ENCODE data around the gene SOX1.

GRCh38 chr13:112078879-112079531 is 12.1 kb downstream of the SOX1 start:
- TF ChIP-seq YY1 (IDR thresholded peaks at IDR 0.05) (no peak), TAF1 (conservative IDR thresholded peaks at IDR 0.05) (no peak), NR2F2 (IDR thresholded peaks at IDR 0.05) (no peak), FOXA1 (IDR thresholded peaks at IDR 0.05) (no peak), MAX (IDR thresholded peaks at IDR 0.05) (no peak), SP1 (IDR thresholded peaks at IDR 0.05) (no peak), RAD21 (IDR thresholded peaks at IDR 0.05) (no peak), ATF3 (IDR thresholded peaks at IDR 0.05) (no peak), EGR1 (IDR thresholded peaks at IDR 0.05; ENCODE audit: low read depth in 2 of 2) (no peak)
- TF ChIP-seq, protein P1, sequence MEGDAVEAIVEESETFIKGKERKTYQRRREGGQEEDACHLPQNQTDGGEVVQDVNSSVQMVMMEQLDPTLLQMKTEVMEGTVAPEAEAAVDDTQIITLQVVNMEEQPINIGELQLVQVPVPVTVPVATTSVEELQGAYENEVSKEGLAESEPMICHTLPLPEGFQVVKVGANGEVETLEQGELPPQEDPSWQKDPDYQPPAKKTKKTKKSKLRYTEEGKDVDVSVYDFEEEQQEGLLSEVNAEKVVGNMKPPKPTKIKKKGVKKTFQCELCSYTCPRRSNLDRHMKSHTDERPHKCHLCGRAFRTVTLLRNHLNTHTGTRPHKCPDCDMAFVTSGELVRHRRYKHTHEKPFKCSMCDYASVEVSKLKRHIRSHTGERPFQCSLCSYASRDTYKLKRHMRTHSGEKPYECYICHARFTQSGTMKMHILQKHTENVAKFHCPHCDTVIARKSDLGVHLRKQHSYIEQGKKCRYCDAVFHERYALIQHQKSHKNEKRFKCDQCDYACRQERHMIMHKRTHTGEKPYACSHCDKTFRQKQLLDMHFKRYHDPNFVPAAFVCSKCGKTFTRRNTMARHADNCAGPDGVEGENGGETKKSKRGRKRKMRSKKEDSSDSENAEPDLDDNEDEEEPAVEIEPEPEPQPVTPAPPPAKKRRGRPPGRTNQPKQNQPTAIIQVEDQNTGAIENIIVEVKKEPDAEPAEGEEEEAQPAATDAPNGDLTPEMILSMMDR (IDR thresholded peaks at IDR 0.05; ENCODE audit: low read depth, low read length, missing input control) = no peak
- TF ChIP-seq, protein P2, sequence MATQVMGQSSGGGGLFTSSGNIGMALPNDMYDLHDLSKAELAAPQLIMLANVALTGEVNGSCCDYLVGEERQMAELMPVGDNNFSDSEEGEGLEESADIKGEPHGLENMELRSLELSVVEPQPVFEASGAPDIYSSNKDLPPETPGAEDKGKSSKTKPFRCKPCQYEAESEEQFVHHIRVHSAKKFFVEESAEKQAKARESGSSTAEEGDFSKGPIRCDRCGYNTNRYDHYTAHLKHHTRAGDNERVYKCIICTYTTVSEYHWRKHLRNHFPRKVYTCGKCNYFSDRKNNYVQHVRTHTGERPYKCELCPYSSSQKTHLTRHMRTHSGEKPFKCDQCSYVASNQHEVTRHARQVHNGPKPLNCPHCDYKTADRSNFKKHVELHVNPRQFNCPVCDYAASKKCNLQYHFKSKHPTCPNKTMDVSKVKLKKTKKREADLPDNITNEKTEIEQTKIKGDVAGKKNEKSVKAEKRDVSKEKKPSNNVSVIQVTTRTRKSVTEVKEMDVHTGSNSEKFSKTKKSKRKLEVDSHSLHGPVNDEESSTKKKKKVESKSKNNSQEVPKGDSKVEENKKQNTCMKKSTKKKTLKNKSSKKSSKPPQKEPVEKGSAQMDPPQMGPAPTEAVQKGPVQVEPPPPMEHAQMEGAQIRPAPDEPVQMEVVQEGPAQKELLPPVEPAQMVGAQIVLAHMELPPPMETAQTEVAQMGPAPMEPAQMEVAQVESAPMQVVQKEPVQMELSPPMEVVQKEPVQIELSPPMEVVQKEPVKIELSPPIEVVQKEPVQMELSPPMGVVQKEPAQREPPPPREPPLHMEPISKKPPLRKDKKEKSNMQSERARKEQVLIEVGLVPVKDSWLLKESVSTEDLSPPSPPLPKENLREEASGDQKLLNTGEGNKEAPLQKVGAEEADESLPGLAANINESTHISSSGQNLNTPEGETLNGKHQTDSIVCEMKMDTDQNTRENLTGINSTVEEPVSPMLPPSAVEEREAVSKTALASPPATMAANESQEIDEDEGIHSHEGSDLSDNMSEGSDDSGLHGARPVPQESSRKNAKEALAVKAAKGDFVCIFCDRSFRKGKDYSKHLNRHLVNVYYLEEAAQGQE (IDR thresholded peaks at IDR 0.05) = no peak
- TF ChIP-seq, protein P3, sequence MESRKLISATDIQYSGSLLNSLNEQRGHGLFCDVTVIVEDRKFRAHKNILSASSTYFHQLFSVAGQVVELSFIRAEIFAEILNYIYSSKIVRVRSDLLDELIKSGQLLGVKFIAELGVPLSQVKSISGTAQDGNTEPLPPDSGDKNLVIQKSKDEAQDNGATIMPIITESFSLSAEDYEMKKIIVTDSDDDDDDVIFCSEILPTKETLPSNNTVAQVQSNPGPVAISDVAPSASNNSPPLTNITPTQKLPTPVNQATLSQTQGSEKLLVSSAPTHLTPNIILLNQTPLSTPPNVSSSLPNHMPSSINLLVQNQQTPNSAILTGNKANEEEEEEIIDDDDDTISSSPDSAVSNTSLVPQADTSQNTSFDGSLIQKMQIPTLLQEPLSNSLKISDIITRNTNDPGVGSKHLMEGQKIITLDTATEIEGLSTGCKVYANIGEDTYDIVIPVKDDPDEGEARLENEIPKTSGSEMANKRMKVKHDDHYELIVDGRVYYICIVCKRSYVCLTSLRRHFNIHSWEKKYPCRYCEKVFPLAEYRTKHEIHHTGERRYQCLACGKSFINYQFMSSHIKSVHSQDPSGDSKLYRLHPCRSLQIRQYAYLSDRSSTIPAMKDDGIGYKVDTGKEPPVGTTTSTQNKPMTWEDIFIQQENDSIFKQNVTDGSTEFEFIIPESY (IDR thresholded peaks at IDR 0.05) = no peak
